ENCODE results near the gene POU2AF1. TPM values are rescaled to one million over a fixed set of nuclear protein-coding genes. Genes with fewer than 3 reads are reported as not detected.

Gene POU2AF1
- total and polyA plus RNA-seq, 2 of the 13 experiments (the other 11 are each of a cell fraction or from before 2014, with no cell fraction given), result 1.9 to 3.6 TPM

DNA sequence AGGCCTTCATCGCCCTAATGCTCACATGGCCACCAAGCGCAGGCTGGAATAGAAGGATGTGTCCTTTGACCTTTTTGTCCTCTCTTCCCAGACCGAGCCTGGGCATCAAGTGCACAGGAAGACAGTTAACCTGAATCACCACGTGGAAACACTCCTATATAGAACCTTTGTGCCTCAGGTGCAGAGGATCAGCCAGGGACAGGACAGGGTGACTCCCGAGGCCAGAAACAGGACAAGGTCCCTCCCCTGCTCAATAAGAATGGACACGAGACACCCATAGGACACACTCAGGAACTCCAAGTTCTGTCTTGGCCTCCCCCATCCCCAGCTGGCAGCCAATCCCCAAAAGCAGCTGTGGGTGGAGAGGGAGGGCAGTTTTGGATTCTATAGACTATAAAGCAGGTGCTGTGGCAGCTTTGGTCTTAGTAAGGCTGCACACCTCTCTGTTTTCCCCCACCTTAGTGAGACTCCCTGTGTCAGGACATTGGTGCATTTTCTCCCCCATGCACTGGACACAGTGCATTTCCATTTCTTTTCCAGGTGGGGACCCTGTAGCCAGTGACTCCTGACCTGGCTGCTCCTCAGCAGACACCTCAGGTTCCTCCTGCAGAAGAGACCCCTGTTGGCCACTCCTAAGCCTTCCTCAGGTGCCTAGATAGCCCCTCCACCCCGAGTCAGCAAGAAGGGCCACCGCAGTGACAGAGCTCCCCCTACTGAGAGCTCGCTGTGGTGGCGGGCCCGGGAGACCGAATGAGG is 43.6 kb upstream of the POU2AF1 start (continued):
- TF ChIP-seq, protein P1, sequence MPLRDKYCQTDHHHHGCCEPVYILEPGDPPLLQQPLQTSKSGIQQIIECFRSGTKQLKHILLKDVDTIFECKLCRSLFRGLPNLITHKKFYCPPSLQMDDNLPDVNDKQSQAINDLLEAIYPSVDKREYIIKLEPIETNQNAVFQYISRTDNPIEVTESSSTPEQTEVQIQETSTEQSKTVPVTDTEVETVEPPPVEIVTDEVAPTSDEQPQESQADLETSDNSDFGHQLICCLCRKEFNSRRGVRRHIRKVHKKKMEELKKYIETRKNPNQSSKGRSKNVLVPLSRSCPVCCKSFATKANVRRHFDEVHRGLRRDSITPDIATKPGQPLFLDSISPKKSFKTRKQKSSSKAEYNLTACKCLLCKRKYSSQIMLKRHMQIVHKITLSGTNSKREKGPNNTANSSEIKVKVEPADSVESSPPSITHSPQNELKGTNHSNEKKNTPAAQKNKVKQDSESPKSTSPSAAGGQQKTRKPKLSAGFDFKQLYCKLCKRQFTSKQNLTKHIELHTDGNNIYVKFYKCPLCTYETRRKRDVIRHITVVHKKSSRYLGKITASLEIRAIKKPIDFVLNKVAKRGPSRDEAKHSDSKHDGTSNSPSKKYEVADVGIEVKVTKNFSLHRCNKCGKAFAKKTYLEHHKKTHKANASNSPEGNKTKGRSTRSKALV (CRISPR knock-in tag; IDR thresholded peaks at IDR 0.05), result no peak
- TF ChIP-seq DNMT1 (CRISPR knock-in tag; IDR thresholded peaks at IDR 0.05), result no peak
- TF ChIP-seq, protein P2, sequence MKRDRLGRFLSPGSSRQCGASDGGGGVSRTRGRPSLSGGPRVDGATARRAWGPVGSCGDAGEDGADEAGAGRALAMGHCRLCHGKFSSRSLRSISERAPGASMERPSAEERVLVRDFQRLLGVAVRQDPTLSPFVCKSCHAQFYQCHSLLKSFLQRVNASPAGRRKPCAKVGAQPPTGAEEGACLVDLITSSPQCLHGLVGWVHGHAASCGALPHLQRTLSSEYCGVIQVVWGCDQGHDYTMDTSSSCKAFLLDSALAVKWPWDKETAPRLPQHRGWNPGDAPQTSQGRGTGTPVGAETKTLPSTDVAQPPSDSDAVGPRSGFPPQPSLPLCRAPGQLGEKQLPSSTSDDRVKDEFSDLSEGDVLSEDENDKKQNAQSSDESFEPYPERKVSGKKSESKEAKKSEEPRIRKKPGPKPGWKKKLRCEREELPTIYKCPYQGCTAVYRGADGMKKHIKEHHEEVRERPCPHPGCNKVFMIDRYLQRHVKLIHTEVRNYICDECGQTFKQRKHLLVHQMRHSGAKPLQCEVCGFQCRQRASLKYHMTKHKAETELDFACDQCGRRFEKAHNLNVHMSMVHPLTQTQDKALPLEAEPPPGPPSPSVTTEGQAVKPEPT (CRISPR knock-in tag; IDR thresholded peaks at IDR 0.05; ENCODE audit: low read depth), result 0 out of 2 replicates have a peak, but pooled peaks have one; percentile 44
- TF ChIP-seq, protein P3, sequence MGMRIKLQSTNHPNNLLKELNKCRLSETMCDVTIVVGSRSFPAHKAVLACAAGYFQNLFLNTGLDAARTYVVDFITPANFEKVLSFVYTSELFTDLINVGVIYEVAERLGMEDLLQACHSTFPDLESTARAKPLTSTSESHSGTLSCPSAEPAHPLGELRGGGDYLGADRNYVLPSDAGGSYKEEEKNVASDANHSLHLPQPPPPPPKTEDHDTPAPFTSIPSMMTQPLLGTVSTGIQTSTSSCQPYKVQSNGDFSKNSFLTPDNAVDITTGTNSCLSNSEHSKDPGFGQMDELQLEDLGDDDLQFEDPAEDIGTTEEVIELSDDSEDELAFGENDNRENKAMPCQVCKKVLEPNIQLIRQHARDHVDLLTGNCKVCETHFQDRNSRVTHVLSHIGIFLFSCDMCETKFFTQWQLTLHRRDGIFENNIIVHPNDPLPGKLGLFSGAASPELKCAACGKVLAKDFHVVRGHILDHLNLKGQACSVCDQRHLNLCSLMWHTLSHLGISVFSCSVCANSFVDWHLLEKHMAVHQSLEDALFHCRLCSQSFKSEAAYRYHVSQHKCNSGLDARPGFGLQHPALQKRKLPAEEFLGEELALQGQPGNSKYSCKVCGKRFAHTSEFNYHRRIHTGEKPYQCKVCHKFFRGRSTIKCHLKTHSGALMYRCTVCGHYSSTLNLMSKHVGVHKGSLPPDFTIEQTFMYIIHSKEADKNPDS (CRISPR knock-in tag; IDR thresholded peaks at IDR 0.05), result no peak
- peak; percentile 72; the same call in 1 of the 2 replicates for TF ChIP-seq TARDBP (CRISPR knock-in tag; IDR thresholded peaks at IDR 0.05)
- peak; percentile 60; the same call in 1 of the 2 replicates for TF ChIP-seq GATAD1 (CRISPR knock-in tag; IDR thresholded peaks at IDR 0.05)
- no peak for TF ChIP-seq TRIM24 (CRISPR knock-in tag; IDR thresholded peaks at IDR 0.05)
- TF ChIP-seq NR2F1 (CRISPR knock-in tag; IDR thresholded peaks at IDR 0.05), result no peak
- TF ChIP-seq, protein P4, sequence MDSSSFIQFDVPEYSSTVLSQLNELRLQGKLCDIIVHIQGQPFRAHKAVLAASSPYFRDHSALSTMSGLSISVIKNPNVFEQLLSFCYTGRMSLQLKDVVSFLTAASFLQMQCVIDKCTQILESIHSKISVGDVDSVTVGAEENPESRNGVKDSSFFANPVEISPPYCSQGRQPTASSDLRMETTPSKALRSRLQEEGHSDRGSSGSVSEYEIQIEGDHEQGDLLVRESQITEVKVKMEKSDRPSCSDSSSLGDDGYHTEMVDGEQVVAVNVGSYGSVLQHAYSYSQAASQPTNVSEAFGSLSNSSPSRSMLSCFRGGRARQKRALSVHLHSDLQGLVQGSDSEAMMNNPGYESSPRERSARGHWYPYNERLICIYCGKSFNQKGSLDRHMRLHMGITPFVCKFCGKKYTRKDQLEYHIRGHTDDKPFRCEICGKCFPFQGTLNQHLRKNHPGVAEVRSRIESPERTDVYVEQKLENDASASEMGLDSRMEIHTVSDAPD (CRISPR knock-in tag; IDR thresholded peaks at IDR 0.05), result no peak
- no peak for TF ChIP-seq ZNF598 (CRISPR knock-in tag; IDR thresholded peaks at IDR 0.05; ENCODE audit: borderline replicate concordance)
- no peak for TF ChIP-seq ATF1 (CRISPR knock-in tag; IDR thresholded peaks at IDR 0.05)
- TF ChIP-seq TBP (CRISPR knock-in tag; IDR thresholded peaks at IDR 0.05), result no peak
- TF ChIP-seq, protein P5, sequence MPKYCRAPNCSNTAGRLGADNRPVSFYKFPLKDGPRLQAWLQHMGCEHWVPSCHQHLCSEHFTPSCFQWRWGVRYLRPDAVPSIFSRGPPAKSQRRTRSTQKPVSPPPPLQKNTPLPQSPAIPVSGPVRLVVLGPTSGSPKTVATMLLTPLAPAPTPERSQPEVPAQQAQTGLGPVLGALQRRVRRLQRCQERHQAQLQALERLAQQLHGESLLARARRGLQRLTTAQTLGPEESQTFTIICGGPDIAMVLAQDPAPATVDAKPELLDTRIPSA (CRISPR knock-in tag; IDR thresholded peaks at IDR 0.05; ENCODE audit: borderline replicate concordance), result no peak; the same call in 1 of the 2 replicates
- peak; percentile 40; the same call in 1 of the 2 replicates for TF ChIP-seq NR2F2 (IDR thresholded peaks at IDR 0.05; ENCODE audit: borderline replicate concordance, low read depth)
- TF ChIP-seq RAD21 (CRISPR knock-in tag; IDR thresholded peaks at IDR 0.05), result peak; percentile 100
- 0 out of 2 replicates have a peak, but pooled peaks have one; percentile 25 for TF ChIP-seq CCDC6 (CRISPR knock-in tag; IDR thresholded peaks at IDR 0.05)
- TF ChIP-seq ZSCAN25 (CRISPR knock-in tag; IDR thresholded peaks at IDR 0.05), result peak; percentile 34; the same call in 1 of the 2 replicates
- TF ChIP-seq, protein P6, sequence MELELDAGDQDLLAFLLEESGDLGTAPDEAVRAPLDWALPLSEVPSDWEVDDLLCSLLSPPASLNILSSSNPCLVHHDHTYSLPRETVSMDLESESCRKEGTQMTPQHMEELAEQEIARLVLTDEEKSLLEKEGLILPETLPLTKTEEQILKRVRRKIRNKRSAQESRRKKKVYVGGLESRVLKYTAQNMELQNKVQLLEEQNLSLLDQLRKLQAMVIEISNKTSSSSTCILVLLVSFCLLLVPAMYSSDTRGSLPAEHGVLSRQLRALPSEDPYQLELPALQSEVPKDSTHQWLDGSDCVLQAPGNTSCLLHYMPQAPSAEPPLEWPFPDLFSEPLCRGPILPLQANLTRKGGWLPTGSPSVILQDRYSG (CRISPR knock-in tag; IDR thresholded peaks at IDR 0.05), result no peak
- no peak for TF ChIP-seq MBNL3 (CRISPR knock-in tag; conservative IDR thresholded peaks at IDR 0.05)
